Fibroblast of upper back skin (primary cell): ENCODE measurements around the gene IQCC.
A peak's percentile ranks its signal among the peaks of the same experiment; 100 is the strongest.
"Not testable (repeated sequence)": the region's sequence is repeated elsewhere in the genome, so short reads cannot be mapped to it uniquely, and the experiment has no call there.

ENCODE experiments used
- DNase-seq: peaks from one replicate; pipeline ENCODE4 v3.0.0-alpha.2; 2013

Gene IQCC

DNA sequence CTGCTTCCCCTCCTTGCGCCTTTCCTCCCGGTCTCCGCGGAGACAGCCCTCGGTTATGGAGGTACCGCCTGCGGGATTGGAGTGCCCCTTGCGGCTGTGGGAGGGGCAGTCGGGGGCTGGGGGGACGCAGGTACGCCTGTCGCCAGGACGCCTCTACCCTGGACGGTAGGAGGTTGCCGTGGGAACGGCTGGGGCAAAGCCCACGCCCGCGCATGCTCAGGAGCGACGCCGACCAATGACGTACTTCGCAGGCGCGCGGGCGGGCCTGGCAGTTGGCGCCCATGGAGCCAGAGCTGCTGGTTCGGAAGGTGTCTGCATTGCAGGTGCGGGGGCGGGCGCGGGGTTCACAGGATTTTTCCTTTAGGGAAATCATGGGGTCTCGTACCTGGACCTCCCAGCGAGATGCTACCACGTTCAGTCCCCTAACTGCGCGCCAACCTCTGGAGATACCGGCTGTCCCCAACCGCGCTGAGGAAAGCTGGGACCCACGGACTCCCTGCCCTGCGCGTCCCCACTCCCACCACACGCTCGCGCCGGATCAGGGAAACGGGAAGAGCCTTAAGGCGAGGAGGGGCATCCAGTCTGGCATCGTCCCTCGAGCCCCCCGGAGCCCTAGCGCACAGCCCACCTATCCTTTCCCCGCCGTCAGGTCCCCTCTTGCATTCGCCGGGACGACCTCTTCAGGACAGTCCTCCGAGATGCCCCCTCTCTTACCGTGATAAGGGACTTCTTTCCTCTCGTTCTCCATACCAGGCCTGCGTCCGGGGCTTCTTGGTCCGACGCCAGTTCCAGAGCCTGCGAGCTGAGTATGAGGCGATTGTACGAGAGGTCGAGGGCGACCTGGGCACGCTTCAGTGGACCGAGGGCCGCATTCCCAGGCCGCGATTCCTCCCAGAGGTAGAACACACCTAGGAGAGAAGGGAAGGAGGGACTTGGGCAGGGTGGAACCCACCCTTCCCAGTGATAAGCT is at the start of gene IQCC:
Gene IQCC, plus strand, starts transcription at position 271 of the 970 bp plus-strand sequence. Its CDS starts 11 bp downstream, at position 282.
- DNase-seq = peak; percentile 75

DNA sequence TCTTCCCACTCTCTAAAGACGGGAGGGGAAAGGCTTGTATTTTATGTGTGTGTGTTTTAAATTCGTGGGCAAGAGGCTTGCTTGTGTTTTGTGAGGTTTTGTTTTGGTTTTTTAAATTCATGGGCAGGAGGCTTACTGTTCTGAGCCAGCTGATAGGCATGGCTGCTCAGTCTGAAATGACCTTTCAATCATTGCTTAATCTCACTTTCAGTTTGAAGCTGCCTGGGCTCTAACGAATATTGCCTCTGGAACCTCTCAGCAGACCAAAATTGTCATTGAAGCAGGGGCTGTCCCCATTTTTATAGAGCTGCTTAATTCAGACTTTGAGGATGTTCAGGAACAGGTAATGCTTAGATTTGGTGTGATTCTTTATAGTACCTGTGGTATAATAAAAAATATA is 46.3 kb upstream of the IQCC start:
- DNase-seq = no peak

DNA sequence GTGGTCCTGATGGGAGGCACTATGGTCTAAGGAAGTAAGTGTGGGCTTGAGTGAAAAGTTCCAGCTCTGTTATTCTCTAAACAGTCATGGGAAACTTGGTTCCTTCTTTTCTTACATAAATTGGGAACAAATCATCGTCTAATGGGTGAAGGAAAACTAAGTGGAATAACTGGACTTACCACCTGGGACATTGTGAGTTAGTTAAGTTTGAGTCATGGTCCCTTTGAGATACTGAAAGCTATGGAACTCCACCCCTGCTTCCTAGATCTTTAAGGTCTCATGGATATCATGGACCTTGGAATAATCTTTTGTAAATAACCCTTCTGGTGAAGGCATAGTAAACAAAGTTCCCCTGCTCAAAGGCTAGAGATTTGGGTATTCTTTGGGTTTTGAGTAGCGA is 42.1 kb upstream of the IQCC start:
- no peak for DNase-seq

DNA sequence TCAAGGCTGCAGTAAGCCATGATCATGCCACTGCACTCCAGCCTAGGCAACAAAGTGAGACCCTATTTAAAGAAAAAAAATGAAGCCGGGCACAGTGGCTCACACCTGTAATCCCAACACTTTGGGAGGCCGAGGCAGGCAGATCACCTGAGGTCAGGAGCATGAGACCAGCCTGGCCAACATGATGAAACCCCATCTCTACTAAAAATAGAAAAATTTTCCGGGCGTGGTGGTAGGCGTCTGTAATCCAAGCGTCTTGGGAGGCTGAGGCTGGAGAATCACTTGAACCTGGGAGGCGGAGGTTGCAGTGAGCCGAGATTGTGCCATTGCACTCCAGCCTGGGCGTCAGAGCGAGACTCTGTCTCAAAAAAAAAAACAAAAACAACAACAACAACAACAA is 39.8 kb upstream of the IQCC start:
- not testable (repeated sequence) for DNase-seq

DNA sequence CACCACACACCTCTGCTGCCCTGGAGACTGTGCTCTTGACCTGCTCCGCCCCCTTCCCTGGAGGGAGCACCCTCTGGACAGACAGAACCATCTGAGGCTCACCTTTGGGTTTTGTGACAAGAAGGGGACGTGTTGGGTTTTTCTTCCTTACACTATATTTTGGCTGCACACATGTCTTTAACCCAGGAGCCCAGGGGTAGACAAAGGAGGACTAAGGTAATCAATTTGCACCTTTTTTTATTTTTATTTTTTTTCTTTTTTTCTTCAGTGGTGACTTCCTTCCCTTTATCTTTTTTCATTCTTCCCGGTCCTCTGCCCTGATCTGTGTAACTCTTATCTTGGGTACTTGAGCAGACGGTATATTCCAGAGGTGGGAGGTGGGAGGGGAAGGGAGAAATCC is 34.5 kb upstream of the IQCC start:
- no peak for DNase-seq

DNA sequence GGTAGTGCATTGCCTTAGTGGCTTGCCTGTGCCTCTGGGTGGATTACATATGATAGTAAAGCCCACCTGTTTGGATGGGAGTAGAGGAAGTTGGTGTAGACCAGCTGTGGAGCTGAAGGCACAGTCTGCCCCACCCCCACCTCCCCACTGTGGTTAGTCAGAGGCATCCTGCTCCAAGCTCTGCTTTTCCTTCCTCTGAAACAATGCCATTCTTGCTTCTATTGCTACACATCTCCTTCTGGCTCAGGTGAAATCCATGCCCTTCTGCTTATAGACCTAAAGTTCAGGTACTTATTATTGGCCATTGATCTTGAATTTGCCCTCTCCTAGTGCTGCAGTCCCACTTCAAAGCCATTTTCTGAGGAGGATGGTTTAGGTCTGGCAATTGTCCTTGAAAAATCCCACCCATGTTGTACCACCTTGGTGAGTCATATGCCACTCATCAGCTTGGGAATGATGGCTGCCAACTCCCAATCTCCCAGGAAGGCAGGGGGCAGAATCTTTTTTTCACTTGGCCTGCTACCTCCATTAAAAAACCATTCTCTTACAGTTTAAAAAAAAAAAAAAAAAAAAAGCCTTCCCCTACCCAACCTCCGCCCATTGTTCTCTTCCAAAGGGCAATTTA is 32.7 kb upstream of the IQCC start:
- DNase-seq = peak; percentile 36

DNA sequence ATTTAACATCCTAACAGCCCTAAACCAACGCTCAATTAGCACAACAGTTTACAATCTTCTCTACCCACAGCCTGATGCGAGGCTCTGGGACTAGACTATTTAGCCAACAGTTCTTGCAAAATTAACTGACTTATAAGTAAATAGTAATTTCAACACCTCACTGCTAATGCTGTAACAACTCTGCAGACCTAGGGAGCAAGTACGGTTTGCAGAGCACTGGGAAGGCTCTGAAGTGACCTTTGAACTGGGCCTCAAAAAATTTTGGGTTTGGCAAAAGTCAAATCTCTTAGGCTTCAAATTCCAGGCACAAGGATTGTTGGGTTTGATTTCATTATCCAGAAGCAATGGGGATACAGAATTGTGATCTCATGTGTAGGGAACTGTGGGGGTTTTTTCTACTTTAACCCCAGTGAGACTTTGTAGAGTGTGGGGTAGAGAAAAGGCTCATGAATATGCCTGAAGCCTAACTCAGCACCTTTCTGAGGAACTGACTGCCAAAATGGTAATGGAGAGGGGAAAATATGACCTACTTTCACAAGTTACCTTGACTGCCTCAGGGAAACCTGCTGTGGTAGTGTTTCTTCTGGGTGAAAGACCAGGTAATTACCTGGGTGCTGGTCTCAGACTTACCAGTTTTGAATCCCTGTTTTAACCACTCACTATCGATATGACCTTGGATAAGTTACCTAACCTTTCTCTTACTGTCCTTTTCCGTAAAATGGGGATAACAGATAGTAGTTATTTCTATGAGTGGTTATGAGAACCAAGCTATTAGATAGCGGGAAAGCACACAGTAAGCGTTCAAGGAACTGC is 26.9 kb upstream of the IQCC start:
- DNase-seq = no peak

DNA sequence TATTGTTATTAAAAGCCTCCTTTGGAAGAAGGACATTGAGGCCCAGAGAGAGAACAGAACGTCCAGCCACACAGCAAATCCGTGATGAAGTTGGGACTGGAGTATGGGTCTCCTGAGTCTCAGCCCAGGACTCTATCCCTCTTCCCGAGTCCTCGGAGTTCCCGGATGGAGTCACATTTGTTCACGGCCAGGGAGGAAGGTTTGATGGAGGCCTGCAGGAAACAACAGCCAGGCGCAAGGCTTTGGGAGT is 26.4 kb upstream of the IQCC start:
- DNase-seq = no peak

DNA sequence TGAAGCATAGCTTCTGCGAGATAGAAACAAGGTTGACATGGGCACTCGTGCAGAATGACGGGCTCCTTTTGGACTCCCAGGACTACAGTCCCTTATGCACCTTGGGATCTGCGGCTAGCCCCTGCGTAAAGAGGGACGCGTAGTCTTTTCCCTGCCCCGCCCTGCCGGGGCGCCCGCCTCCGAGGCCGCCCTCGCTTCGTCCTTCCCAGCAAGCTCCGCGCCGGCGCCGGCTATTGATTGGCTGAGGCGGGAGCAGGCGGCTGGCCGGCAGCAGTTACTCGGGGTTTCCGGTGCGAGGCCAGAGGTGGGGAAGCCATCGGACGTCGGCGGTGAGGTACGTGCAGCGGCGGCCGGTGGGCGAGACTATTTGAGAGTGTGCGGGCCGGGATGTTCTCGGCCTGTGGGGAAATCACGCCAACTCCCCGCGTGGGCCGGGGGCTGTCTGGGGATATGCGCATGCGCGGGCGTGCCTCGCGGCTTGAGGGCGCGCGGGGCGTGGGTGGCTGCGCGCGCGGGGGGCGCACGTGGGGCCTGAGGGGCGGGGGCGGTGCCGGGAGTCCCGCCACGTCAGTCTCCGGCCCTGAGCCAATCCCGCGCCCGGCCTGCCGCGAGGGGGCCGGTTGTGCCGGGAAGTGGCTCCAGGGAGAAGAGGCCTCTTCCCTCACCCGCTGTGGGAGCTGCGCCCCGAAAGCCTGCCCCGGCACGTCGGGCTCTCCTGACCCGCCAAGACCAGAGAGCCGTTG is 25.9 kb upstream of the IQCC start, which contains the start of gene TXLNA:
Gene TXLNA, plus strand, starts transcription at position 233 of the 743 bp plus-strand sequence. CDS start 671 bp downstream, outside the sequence.
- peak; percentile 91 for DNase-seq

DNA sequence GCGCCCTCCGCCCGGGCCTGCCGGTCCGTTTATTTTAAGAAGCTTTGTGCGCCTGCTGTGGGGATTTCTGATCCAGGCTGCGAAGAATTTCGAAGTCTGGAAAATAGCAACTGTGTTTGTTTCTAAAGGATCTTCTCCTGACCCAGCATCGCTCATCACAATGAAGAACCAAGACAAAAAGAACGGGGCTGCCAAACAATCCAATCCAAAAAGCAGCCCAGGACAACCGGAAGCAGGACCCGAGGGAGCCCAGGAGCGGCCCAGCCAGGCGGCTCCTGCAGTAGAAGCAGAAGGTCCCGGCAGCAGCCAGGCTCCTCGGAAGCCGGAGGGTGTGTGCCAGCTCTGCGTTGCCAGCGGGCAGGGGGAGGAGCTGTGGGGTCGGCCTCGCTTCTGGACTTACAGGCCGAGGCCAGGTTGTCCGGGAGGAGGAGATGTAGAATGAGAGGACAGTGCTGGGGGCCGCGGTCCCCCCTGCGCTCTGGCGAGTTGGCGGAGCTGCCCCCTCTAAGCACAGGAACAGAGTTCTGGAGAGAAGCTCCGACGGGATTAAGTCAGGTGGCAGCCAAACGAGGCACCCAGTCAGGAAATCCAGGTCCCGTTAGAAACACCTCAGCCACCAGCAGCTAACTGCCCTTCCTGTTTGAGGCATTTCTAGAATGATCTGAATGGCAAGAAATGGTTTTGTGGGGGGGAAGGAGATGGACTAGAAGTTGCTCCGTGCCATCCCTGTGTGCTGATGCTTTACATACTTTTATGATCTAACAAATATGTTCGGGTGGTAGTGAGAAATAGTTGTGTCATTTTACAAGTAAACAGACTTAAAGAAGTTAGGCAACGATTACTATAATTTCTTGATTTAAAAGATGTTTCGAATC is 25.0 kb upstream of the IQCC start:
- DNase-seq = peak; percentile 39

DNA sequence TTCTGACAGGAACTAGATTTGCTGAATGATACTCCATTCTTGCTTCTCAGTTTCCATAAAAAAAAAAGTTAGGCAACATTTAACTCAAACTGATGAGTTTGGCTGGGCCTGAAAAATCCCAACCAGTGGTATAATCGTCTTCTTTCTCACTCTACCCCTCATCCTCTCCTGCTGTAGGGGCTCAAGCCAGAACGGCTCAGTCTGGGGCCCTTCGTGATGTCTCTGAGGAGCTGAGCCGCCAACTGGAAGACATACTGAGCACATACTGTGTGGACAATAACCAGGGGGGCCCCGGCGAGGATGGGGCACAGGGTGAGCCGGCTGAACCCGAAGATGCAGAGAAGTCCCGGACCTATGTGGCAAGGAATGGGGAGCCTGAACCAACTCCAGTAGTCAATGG is 24.4 kb upstream of the IQCC start:
- DNase-seq = no peak

DNA sequence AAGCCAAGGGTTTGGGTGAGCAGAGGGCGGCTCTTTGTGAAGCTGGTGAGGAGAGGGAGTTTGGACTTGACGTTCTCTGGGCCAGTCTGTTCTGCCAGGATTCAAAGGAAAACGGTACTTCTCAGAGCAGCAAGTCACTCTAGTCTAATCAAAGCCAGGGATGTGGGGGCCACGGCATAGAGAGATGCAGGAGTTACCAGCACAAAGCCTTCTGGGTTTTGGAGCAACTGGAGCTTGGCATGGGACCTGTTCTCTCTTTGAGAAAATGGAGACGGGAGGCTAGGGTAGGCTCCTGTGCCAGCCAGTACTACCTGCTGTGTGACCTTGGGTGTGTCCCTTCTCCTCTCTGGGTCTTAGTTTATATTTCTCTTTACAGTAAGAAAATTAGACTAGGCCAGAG is 23.9 kb upstream of the IQCC start:
- no peak for DNase-seq

DNA sequence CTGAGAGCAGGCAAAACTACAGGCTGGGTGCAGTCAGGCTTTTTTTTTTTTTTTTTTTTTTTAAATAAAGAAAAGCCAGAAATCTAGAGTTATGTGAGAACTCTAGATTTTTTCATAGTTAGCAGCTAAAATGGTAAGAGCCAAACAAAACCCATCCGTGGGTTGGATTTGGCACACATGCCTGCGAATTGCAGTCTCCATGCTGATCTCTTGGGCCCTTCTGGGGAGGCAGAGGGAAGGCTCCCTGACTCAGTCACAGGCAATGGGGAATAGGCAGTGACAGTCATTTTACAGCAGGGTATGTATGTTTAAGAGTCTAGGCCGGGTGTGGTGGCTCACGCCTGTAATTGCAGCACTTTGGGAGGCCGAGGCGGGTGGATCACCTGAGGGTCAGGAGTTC is 23.4 kb upstream of the IQCC start:
- no peak for DNase-seq

DNA sequence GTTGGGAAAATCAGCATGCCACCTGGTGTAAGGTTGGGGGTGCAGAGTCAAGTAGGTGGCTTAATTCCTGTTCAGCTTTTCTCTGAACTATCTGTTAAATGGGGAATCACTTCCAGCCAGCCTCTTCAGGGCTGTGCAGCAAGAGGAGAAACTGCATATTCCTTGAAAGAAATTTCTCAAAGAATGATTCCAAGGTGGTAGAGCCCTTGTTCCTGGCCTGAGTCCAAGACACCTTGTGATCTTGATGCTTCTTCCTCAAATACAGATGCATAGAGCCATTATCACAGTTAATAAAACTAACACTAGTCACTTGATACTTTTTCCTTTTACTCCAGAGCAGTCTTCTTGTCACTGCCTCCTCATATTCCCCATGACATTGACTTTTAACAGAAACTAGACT is 20.8 kb upstream of the IQCC start:
- no peak for DNase-seq

DNA sequence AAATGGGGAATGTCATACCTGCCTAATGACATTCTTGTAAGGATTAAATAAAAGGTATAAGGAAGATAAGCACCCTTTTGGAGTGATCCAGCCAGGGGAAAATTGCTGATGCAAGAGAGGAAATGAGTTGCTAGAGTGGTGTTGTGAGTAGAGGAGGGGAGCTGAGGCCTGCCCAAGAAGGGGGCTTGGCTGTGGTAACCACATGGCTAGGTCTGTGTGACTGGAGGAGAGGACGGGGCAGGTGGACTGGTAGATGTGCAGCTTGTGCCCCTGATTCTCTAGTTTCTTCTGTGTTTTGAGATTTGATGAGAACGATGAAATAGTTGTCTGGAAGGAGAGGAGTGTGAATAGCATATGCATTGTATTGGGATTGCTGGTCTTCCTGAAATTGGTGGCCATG is 19.4 kb upstream of the IQCC start:
- DNase-seq = peak; percentile 29

DNA sequence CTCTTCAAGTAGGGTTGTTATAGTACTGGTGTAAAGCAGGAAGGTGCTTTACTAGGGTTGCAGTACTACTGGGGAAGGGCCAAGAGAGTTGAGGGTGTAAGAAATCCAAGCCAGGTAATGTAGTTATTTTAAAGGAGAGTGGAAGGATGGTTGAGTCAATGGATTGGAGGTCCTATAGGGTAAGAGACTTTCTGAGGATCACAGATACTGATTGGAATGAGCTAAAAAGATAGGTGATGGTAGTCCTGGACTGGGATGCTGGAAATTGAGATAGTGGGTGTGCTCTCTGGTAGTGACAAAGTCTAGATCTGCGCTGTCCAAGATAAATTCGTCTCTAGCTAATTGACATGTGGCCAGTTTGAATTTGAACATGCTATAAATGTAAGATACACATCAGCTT is 19.0 kb upstream of the IQCC start:
- no peak for DNase-seq

DNA sequence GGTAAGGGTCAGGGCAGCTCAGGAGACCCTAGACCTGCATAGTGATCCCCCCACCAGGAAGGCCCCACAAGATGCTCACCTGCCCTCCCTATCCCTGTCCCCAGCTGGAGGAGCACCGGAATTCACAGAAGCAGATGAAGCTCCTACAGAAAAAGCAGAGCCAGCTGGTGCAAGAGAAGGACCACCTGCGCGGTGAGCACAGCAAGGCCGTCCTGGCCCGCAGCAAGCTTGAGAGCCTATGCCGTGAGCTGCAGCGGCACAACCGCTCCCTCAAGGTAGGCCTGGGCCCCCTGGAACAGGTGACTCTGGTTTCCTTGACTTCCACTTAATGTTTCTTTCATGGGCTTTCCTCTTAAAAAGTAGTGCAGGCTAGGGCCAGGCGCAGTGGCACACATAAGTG is 17.6 kb upstream of the IQCC start:
- DNase-seq = no peak

DNA sequence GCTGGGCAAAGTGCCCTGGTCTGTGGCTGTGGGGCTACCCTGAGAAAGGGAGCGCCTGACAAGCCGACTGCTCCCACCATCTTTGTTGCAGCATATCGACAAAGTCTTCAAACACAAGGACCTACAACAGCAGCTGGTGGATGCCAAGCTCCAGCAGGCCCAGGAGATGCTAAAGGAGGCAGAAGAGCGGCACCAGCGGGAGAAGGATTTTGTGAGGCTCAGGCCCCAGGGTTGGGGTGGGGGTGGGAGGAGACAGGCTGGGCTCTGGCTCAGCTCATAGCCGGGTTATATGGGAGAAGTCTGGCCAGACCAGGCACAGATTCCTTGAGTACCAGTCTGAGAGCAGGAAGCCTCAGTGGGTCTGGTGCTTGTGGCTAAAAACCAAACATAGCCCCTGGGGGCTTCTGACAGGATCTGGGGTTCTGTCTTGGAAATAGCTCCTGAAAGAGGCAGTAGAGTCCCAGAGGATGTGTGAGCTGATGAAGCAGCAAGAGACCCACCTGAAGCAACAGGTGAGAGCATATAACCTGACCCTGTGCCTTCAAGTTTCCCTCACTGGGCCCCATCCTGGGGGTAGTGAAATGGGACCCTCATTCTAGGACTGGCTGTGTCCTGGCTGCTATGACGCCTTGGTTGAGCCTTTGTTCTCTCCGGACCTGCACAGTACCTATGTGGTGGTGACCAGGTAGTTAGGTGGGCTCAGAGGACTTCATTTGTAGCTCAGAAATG is 13.1 kb upstream of the IQCC start:
- DNase-seq = no peak

DNA sequence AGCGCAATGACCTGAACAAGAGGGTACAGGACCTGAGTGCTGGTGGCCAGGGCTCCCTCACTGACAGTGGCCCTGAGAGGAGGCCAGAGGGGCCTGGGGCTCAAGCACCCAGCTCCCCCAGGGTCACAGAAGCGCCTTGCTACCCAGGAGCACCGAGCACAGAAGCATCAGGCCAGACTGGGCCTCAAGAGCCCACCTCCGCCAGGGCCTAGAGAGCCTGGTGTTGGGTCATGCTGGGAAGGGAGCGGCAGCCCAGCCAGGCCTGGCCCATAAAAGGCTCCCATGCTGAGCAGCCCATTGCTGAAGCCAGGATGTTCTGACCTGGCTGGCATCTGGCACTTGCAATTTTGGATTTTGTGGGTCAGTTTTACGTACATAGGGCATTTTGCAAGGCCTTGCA is 10.5 kb upstream of the IQCC start:
- no peak for DNase-seq

DNA sequence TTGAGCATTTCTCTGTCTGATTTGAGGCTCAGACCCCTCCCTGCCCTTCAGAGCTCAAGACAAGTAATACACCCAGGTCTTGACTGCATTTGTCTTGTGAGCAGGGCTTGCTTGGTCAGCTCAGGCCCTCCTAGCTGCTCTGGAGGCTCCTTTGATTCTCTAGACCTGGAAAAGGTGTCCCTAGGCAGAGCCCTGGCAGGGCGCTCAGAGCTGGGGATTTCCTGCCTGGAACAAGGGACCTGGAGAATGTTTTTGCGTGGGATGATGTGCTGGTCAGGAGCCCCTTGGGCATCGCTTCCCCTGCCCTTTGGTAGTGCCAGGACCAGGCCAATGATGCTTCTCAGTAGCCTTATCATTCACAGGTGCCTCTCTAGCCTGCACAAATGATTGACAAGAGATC is 9.9 kb upstream of the IQCC start:
- DNase-seq = no peak
